Epithelial cell of esophagus (primary cell): ENCODE measurements around the gene IL15RA.
"Not testable (repeated sequence)": the region's sequence is repeated elsewhere in the genome, so short reads cannot be mapped to it uniquely, and the experiment has no call there.

ENCODE experiments used
- DNase-seq: peaks from one replicate; pipeline ENCODE4 v3.0.0; 2010; ENCODE audit warnings: low read depth
- H3K4me3 ChIP-seq: 2 replicates; pipeline ENCODE4 v1.5.1; 2011; ENCODE audit warnings: mild to moderate bottlenecking, low read length, control low read depth
- TF ChIP-seq, protein P1 (sequence below): IDR thresholded peaks from 2 replicates; pipeline ENCODE4 v1.5.1; 2011; ENCODE audit warnings: low read depth, mild to moderate bottlenecking, low read length, control low read depth, inconsistent platforms; ENCODE audit not compliant: insufficient read depth; ENCODE audit errors: missing control alignments

The IL15RA gene

GRCh38 chr10:5951721-5952407 is 25.5 kb downstream of the IL15RA start:
- peak; percentile 43 for DNase-seq
- no peak overlapping the region for H3K4me3 ChIP-seq
- TF ChIP-seq, protein P1, sequence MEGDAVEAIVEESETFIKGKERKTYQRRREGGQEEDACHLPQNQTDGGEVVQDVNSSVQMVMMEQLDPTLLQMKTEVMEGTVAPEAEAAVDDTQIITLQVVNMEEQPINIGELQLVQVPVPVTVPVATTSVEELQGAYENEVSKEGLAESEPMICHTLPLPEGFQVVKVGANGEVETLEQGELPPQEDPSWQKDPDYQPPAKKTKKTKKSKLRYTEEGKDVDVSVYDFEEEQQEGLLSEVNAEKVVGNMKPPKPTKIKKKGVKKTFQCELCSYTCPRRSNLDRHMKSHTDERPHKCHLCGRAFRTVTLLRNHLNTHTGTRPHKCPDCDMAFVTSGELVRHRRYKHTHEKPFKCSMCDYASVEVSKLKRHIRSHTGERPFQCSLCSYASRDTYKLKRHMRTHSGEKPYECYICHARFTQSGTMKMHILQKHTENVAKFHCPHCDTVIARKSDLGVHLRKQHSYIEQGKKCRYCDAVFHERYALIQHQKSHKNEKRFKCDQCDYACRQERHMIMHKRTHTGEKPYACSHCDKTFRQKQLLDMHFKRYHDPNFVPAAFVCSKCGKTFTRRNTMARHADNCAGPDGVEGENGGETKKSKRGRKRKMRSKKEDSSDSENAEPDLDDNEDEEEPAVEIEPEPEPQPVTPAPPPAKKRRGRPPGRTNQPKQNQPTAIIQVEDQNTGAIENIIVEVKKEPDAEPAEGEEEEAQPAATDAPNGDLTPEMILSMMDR = no peak

GRCh38 chr10:5951167-5951711 is 26.1 kb downstream of the IL15RA start:
- no peak overlapping the region for H3K4me3 ChIP-seq
- TF ChIP-seq, protein P1 = no peak
- peak; percentile 80 for DNase-seq

DNA sequence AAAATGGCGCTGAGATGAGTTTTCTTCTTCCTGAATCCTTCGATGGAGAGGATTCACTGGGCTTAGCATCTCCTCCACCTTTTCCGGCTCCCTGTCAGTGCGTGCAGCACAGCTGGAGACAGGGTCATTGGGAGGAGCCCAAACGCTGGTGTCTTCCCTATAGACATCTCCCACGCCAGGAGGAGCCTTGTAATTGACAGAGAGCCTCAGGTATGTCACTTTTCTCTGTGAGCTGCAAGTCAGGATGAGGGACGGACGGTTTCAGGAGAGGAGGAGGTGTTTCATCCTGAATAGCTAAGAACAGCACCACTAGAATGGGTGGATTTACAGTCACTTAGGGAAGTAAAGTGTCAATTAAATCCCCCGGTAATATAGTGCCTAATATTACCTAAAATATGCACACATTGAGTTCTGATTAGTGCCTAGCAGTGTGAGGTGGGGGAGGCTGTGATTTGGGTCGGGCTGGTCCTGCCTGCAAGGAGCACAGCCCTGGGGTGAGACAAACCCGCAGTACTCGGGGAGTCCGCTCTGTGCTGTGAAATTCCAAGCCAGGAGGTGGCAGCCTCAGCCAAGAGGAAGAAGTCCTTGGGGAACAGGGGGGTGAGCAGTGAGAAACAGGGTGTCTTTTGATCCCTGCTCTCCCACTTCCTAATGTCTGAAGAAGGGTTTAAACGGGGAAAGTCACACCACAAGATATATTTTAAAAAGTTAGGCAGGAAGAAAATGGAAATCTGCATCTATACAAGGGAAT is 28.2 kb downstream of the IL15RA start:
- DNase-seq = peak; percentile 77
- TF ChIP-seq, protein P1 = peak; percentile 69
- H3K4me3 ChIP-seq = no peak overlapping the region

DNA sequence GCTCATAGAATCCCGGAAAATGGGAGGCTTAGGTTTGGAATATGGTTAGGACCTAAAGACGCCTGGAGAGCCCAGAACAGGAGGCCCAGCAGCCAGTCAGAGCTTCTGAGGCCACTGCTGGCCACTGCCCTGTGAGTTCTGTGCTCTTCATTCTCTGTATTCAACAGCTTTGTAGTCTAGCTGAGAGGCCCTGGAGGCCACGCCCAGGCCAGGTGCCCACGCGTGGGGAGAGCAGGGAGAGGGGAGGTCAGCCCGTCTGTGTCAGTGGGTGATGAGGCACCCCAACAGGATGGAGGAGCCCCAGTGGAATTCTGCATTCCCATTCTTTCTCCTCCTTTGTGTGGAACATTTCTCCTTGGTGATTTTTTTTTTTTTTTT is 29.1 kb downstream of the IL15RA start:
- TF ChIP-seq, protein P1 = no peak
- no peak overlapping the region for H3K4me3 ChIP-seq
- DNase-seq = no peak

DNA sequence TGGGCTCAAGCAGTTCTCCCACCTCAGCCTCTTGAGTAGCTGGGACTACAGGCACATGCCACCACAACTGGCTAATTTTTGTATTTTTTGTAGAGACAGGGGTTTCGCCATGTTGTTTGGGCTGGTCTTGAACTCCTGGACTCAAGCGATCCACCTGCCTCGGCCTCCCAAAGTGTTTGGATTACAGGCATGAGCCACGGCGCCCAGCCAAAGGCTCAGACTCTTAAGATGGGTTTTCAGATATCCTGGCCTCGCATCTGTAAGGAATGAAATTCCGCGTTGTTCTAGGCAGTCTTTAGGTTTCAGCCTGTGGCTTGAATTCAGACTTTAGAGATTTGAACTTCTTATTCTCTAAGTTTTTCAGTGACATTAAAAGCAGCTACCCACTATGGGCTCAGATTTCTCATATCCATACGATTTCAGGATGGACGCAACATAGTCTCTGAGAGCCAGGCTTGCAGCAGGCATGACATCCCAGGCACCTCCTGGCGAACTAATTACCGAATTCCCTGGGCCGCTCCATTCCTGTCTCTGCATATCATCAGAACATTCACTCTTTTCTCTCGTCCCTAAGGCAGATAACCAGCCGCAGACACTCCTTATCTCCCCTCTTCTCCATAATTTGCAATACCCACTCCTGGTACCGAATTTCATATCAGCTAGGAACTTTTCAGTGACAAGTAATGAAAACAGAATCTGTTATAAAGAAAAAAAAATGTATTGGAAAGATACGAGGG is 29.7 kb downstream of the IL15RA start:
- H3K4me3 ChIP-seq = no peak overlapping the region
- TF ChIP-seq, protein P1 = no peak
- DNase-seq = no peak

GRCh38 chr10:5946786-5947185 is 30.6 kb downstream of the IL15RA start:
- no peak overlapping the region for H3K4me3 ChIP-seq
- no peak for DNase-seq
- TF ChIP-seq, protein P1 = no peak

DNA sequence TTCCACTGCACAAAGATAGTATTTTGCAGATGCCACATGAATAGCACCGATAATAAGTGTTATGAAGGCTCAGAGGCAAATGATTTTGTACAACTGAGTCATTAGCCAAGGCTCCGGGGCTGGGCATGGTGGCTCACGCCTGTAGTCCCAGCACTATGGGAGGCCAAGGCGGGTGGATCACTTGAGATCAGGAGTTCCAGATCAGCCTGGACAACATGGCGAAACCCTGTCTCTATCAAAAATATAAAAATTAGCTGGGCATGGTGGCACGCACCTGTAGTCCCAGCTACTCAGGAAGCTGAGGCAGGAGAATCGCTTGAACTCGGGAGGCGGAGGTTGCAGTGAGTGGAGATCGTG is 30.9 kb downstream of the IL15RA start:
- DNase-seq, H3K4me3 ChIP-seq: not testable (repeated sequence)
